Calu3 (cell line): Measurements from ENCODE around the gene RAB36. TPM values are rescaled to one million over a fixed set of nuclear protein-coding genes. Genes with fewer than 3 reads are reported as not detected.

ENCODE experiments used
- BruUV-seq: library from RNA; stranded (reverse); fragments of 400-500 nt; replicated peaks from 2 replicates; lab custom pipeline; 2021; lab: Mats Ljungman, UMichigan
- CTCF ChIA-PET: fragments of 300-600 bp; sonication (Branson Sonifier 250); formaldehyde crosslinking; loops from one replicate; lab custom pipeline; 2022; ENCODE audit warnings: antibody characterized with exemption; lab: Charles Lee
- DNase-seq: peaks from one replicate; pipeline ENCODE4 v3.0.0; 2022
- H3K27ac Mint-ChIP-seq: one replicate; pipeline ENCODE4 v1.8.0; 2022; ENCODE audit warnings: mixed read lengths; ENCODE audit not compliant: unreplicated experiment
- H3K27me3 Mint-ChIP-seq: one replicate; pipeline ENCODE4 v1.8.0; 2022; ENCODE audit warnings: mixed read lengths; ENCODE audit not compliant: unreplicated experiment
- H3K36me3 Mint-ChIP-seq: one replicate; pipeline ENCODE4 v1.8.0; 2022; ENCODE audit warnings: mild to moderate bottlenecking, moderate library complexity, mixed read lengths; ENCODE audit not compliant: insufficient read depth, unreplicated experiment
- H3K4me1 Mint-ChIP-seq: one replicate; pipeline ENCODE4 v1.8.0; 2022; ENCODE audit warnings: mild to moderate bottlenecking, low read depth, mixed read lengths; ENCODE audit not compliant: unreplicated experiment
- H3K4me3 Mint-ChIP-seq: one replicate; pipeline ENCODE4 v1.8.0; 2022; ENCODE audit warnings: mild to moderate bottlenecking, low read depth, moderate library complexity, mixed read lengths; ENCODE audit not compliant: unreplicated experiment
- H3K9me3 Mint-ChIP-seq: one replicate; pipeline ENCODE4 v1.8.0; 2022; ENCODE audit warnings: low read depth, mixed read lengths; ENCODE audit not compliant: unreplicated experiment
- CTCF ChIP-seq: fragments of 200-600 bp; IDR thresholded peaks from one replicate; pipeline ENCODE4 v1.8.0; 2022; ENCODE audit warnings: antibody characterized with exemption; ENCODE audit not compliant: unreplicated experiment
- intact Hi-C: fragments of 100-400 bp; cut with micrococcal nuclease; formaldehyde crosslinking; loops from one replicate; pipeline ENCODE4 v1.10.0; 2022; ENCODE audit not compliant: unreplicated experiment
- total RNA-seq: library from RNA; stranded (reverse); gene quantifications from 2 replicates; pipeline ENCODE4 v1.2.3, GENCODE V29; 2022

Gene RAB36
- total RNA-seq, 1 experiment from 2014 or later: 2.1 TPM

DNA sequence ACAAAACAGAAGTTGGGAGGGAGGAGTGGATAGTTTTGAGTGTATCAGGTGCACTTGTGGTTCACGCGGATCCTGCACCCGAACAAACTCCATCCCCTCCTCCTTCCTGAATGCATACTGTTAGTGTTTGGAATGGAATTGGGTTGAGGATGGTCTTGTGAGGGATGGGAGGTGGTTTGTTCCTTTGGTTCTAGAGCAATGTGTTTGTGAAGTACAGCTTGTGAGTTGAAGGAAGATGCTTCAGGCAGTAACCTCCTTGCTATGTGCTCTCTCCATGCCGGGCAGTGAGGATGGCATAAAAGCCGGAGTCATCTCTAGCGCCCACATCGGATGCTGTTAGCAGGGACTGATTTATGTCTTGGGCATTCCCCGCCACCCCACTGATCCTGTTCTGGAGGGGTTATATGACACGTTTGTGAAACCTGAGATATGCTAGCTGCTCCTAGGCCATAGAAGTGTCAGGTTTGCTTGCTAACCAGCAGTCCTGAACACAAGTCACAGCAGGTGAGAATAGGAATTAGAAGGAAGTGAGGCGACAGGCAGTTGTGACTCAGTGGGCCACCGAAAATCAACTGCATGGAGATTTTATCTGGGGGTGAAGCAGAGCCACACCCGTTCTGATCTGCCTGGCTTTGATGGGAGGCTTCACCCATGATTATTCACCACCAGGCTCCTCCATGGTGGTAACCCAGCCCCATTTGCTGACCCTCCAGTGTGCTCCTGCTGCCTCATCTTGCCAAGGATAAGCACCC, 37.2 kb downstream of the RAB36 start:
- peak overlapping the region; percentile 74 for H3K4me3 Mint-ChIP-seq
- BruUV-seq: TSS peak; percentile 51
- CTCF ChIA-PET: interaction anchor here (2.7 kb wide), 1 partner anchor 100 kb away, joined by 21 read pairs; no protein-coding TSS in a partner anchor
- peaks cover 69% of the 10 kb centered on the region for H3K36me3 Mint-ChIP-seq
- H3K4me1 Mint-ChIP-seq: peaks cover 55% of the 10 kb centered on the region
- TF ChIP-seq CTCF: no peak
- H3K27me3 Mint-ChIP-seq: no peaks in the 10 kb centered on the region
- H3K27ac Mint-ChIP-seq: peak overlapping the region; percentile 88
- no peaks in the 10 kb centered on the region for H3K9me3 Mint-ChIP-seq
- intact Hi-C loops: loop anchor here (2.0 to 10.0 kb wide), 2 partner anchors 36 to 62 kb away; no protein-coding TSS in a partner anchor
- peak; percentile 34 for DNase-seq

DNA sequence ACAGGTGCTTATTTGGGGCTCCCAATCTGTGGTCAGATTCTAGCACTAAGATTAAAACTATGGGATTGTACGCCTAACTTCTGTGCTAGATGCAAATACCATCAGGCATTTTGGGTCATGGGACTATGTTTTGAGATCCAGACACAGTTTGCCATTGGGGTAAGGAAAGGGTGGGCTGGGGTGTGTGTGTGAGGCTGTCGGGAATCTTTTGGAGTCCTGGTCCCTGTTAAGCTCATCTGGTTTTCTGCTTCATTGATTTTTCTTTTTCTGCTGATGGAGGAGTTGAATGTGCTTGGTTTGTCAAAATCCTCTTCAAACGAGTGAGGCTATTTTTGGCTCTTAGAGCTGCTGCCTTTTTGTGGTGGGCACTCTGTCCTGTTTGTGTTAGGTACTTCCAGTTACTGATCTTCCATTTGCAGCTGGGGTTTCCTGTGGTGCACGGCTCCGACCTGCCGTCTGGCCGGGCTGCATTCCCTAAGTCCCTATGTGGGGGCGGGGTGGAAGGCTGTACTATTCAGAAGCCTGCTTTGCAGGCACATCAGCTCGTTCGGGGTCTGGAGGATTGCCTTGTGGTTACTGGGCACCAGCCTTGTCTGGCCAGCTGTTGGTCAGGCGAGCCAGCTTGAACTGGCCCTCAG, 37.9 kb downstream of the RAB36 start:
- Mint-ChIP-seq H3K4me1 (peaks cover 60% of the 10 kb centered on the region), H3K36me3 (peaks cover 76% of the 10 kb centered on the region), H3K9me3 (no peaks in the 10 kb centered on the region), H3K27ac (peak overlapping the region; percentile 36), H3K4me3 (peak overlapping the region; percentile 74), H3K27me3 (no peaks in the 10 kb centered on the region)
- intact Hi-C loops: loop anchor here (2.0 to 10.0 kb wide), 2 partner anchors 36 to 62 kb away; no protein-coding TSS in a partner anchor
- TF ChIP-seq CTCF: no peak
- peak; percentile 66 for DNase-seq
- CTCF ChIA-PET: interaction anchor here (1.3 to 2.7 kb wide), 3 partner anchors 42 to 107 kb away, joined by 3 to 21 read pairs (median 4); no protein-coding TSS in a partner anchor
- BruUV-seq: no TSS peak

DNA sequence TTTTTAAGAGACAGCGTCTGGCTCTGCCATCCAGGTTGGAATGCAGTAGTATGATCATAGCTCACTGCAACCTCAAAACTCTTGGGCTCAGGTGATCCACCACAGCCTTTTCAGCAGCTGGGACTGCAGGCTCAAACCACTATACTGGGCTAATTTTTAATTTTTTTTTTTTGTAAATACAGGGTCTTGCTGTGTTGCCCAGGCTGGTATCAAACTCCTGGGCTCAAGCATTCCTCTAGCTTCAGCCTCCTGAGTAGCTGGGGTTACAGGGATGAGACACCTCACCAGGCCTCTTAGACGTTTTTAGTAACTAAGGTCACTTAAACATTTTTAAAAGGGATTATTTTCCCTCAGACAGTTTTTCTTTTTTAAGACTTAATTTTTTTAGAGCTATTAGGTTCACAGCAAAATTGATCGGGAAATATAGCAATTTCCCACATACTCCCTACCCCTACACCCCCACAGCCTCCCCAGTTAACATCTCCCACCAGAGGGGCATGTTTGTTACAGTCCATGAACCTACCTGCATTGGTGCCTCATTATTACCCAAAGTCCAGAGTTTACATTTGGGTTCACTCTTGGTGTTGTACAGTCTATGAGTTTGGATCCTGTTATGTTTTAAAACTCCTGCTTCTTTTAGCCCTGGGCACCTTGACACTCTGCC, 39.0 kb downstream of the RAB36 start:
- H3K4me1 Mint-ChIP-seq: peaks cover 52% of the 10 kb centered on the region
- peak overlapping the region; percentile 74 for H3K4me3 Mint-ChIP-seq
- H3K27ac Mint-ChIP-seq: no peak overlapping the region
- DNase-seq: no peak
- intact Hi-C loops: loop anchor here (10.0 kb wide), 1 partner anchor 61 kb away; no protein-coding TSS in a partner anchor
- no TSS peak for BruUV-seq
- H3K27me3 Mint-ChIP-seq: no peaks in the 10 kb centered on the region
- no peaks in the 10 kb centered on the region for H3K9me3 Mint-ChIP-seq
- peaks cover 71% of the 10 kb centered on the region for H3K36me3 Mint-ChIP-seq
- TF ChIP-seq CTCF: no peak
- CTCF ChIA-PET: interaction anchor here (1.3 to 2.7 kb wide), 3 partner anchors 41 to 106 kb away, joined by 3 to 21 read pairs (median 4); no protein-coding TSS in a partner anchor

DNA sequence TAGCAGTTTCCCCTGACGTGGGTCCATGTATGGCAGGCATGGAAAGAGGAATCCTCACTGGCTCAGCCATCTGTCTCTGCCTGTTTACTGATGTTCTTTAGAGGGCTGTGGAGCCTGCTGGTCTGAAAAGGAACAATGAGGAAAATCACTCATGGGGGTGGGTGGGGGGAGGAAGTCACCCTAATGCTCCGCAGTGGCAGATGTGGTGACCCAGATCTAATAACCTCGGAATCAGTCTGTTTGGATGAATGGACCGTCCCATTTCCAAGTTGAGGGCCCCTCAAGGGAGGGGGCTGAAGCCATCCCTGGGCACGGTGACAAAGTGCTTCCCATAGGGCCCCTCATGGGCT, 39.5 kb downstream of the RAB36 start:
- BruUV-seq: no TSS peak
- CTCF ChIA-PET: interaction anchor here (1.3 to 2.7 kb wide), 2 partner anchors 41 to 97 kb away, joined by 4 to 21 read pairs; no protein-coding TSS in a partner anchor
- Mint-ChIP-seq H3K27ac (no peak overlapping the region), H3K4me3 (peak overlapping the region; percentile 74), H3K4me1 (peaks cover 47% of the 10 kb centered on the region), H3K36me3 (peaks cover 68% of the 10 kb centered on the region), H3K27me3 (no peaks in the 10 kb centered on the region), H3K9me3 (no peaks in the 10 kb centered on the region)
- intact Hi-C loops: loop anchor here (10.0 kb wide), 1 partner anchor 60 kb away; no protein-coding TSS in a partner anchor
- no peak for TF ChIP-seq CTCF
- DNase-seq: no peak
